H1 (cell line): ENCODE data around the gene MAST1. TPM values are rescaled to one million over a fixed set of nuclear protein-coding genes. Genes with fewer than 3 reads are reported as not detected.

Source experiments
- ATF2 ChIP-seq: IDR thresholded peaks from 2 replicates; pipeline ENCODE4 v1.6.1; 2012; ENCODE audit warnings: low read length, inconsistent platforms
- BCL11A ChIP-seq, 2 experiments: IDR thresholded peaks; one replicate each; pipeline ENCODE4 v1.6.1; 2011; ENCODE audit warnings: low read depth in 2 of 2, low read length in 2 of 2, mild to moderate bottlenecking in 2 of 2
- CBX5 ChIP-seq: fragments of 300-800, 300-1000 bp; sonication (generic); IDR thresholded peaks from 2 replicates; pipeline ENCODE4 v1.7.1; 2016; ENCODE audit warnings: antibody characterized with exemption, low read length, low read depth
- CEBPB ChIP-seq: IDR thresholded peaks from 2 replicates; pipeline ENCODE4 v1.6.1; 2012; ENCODE audit warnings: low read depth, low read length
- CREB1 ChIP-seq: IDR thresholded peaks from 2 replicates; pipeline ENCODE4 v1.6.1; 2012; ENCODE audit warnings: inconsistent platforms
- CTBP2 ChIP-seq: IDR thresholded peaks from 2 replicates; pipeline ENCODE4 v1.7.0; 2011; ENCODE audit warnings: borderline replicate concordance, mild to moderate bottlenecking, moderate library complexity, mixed read lengths, low read length; ENCODE audit not compliant: insufficient read depth, insufficient read length
- EGR1 ChIP-seq: IDR thresholded peaks from 2 replicates; pipeline ENCODE4 v1.6.1; 2011; ENCODE audit warnings: low read depth, low read length, borderline replicate concordance
- EZH2 ChIP-seq: fragments of 200-600 bp; sonication (generic); IDR thresholded peaks from 2 replicates; pipeline ENCODE4 v1.7.1; 2012; ENCODE audit warnings: low read depth, mild to moderate bottlenecking, moderate library complexity, low read length, inconsistent platforms; ENCODE audit not compliant: severe bottlenecking
- FOSL1 ChIP-seq: IDR thresholded peaks from 2 replicates; pipeline ENCODE4 v1.6.1; 2011; ENCODE audit warnings: mild to moderate bottlenecking, low read depth, low read length, moderate library complexity; ENCODE audit not compliant: insufficient read depth
- GTF2F1 ChIP-seq: IDR thresholded peaks from 2 replicates; pipeline ENCODE4 v1.6.1; 2012; ENCODE audit warnings: low read depth, low read length, improper control_type of control experiment, borderline replicate concordance
- HDAC2 ChIP-seq, 2 experiments: fragments of 300-600 bp in 1 of 2; sonication (generic) in 1 of 2; IDR thresholded peaks; 2 replicates each; pipeline ENCODE4 v1.6.1; 2011 to 2012; ENCODE audit warnings: low read depth in 2 of 2, low read length in 2 of 2, mild to moderate bottlenecking in 2 of 2, moderate library complexity in 2 of 2, borderline replicate concordance in 1 of 2, inconsistent platforms in 1 of 2
- JUND ChIP-seq: IDR thresholded peaks from 2 replicates; pipeline ENCODE4 v1.6.1; 2011; ENCODE audit warnings: mild to moderate bottlenecking, improper control_type of control experiment, low read length
- KDM4A ChIP-seq: IDR thresholded peaks from one replicate; pipeline ENCODE4 v1.7.1; 2012; ENCODE audit warnings: low read depth, mild to moderate bottlenecking, moderate library complexity, low read length, inconsistent platforms; ENCODE audit not compliant: severe bottlenecking
- MAFK ChIP-seq: IDR thresholded peaks from 2 replicates; pipeline ENCODE4 v1.6.1; 2012; ENCODE audit warnings: low read depth, mild to moderate bottlenecking, improper control_type of control experiment, low read length
- NANOG ChIP-seq: IDR thresholded peaks from 2 replicates; pipeline ENCODE4 v1.6.1; 2011; ENCODE audit warnings: low read length, low read depth, mild to moderate bottlenecking, inconsistent platforms; ENCODE audit not compliant: insufficient read depth, poor library complexity, severe bottlenecking
- NRF1 ChIP-seq: IDR thresholded peaks from 2 replicates; pipeline ENCODE4 v1.6.1; 2011; ENCODE audit warnings: mild to moderate bottlenecking, low read depth, low read length, improper control_type of control experiment
- PHF8 ChIP-seq: fragments of 200-600 bp; sonication (generic); conservative IDR thresholded peaks from 2 replicates; pipeline ENCODE4 v1.7.1; 2012; ENCODE audit warnings: low read depth, mild to moderate bottlenecking, inconsistent platforms, low read length, moderate library complexity
- RNF2 ChIP-seq: fragments of 200-900, 300-1000 bp; sonication (generic); IDR thresholded peaks from 2 replicates; pipeline ENCODE4 v1.7.1; 2016; ENCODE audit warnings: borderline replicate concordance, low read depth, mild to moderate bottlenecking, antibody characterized with exemption, low read length; ENCODE audit not compliant: poor library complexity, severe bottlenecking; ENCODE audit errors: missing control alignments
- RXRA ChIP-seq: IDR thresholded peaks from 2 replicates; pipeline ENCODE4 v1.6.1; 2011; ENCODE audit warnings: low read depth, mild to moderate bottlenecking, low read length, moderate library complexity; ENCODE audit not compliant: insufficient read depth
- SIN3A ChIP-seq, 2 experiments: IDR thresholded peaks in 1 of 2; conservative IDR thresholded peaks in 1 of 2; 2 replicates each; pipeline ENCODE4 v1.6.1; 2011 to 2012; ENCODE audit warnings: low read length in 2 of 2, improper control_type of control experiment in 1 of 2, low read depth in 1 of 2, mild to moderate bottlenecking in 1 of 2
- polyA plus RNA-seq, 7 experiments: library from polyadenylated mRNA; depleted of rRNA in 3 of 7; stranded (reverse) in 5 of 7; unstranded in 2 of 7; fragments of >200 nt in 5 of 7; fragments of 200-250 nt in 2 of 7; gene quantifications; 1 replicate in 5 of 7; 2 replicates in 1 of 7; 4 replicates in 1 of 7; pipeline versions ENCODE4 v1.2.1 to v1.2.3, GENCODE V29; 2011 to 2013; ENCODE audit warnings: missing spikeins in 2 of 7, mixed read lengths in 2 of 7
- total RNA-seq: library from RNA; stranded (reverse); fragmentation: NEBNext Ultra II Directional; extraction: Animal tissue kit (Norgen Biotek cat#: 25700); gene quantifications from 2 replicates; pipeline ENCODE4 v1.2.1, GENCODE V29; 2021

MAST1 gene
- total and polyA plus RNA-seq, 2 of the 8 experiments (the other 6 are each of a cell fraction or from before 2014, with no cell fraction given), result 15.6 to 28.3 TPM

GRCh38 chr19:12881172-12881808 is 43.0 kb downstream of the MAST1 start, which contains the start of gene DNASE2 (continued):
- no peak for TF ChIP-seq FOSL1
- peak; percentile 56 for TF ChIP-seq KDM4A
- no peak for TF ChIP-seq GTF2F1
- no peak for TF ChIP-seq RNF2
- peak; percentile 73 for TF ChIP-seq PHF8
- no peak for TF ChIP-seq BCL11A (IDR thresholded peaks at IDR 0.05; ENCODE audit: low read depth in 2 of 2, low read length in 2 of 2)
- no peak for TF ChIP-seq RXRA
- TF ChIP-seq CREB1, result no peak; the same call in 1 of the 2 replicates
- TF ChIP-seq EGR1, result no peak; the same call in 1 of the 2 replicates
- TF ChIP-seq CTBP2, result no peak
- peak; percentile 71; the same call in 1 of the 2 replicates for TF ChIP-seq CEBPB
- no peak for TF ChIP-seq EZH2
- TF ChIP-seq JUND, result no peak
- no peak for TF ChIP-seq NRF1
- TF ChIP-seq HDAC2 (IDR thresholded peaks at IDR 0.05; ENCODE audit: borderline replicate concordance in 1 of 2, low read depth in 2 of 2, low read length in 2 of 2), result 0 out of 4 replicates have a peak, but pooled peaks of 1 of the 2 experiments have one; percentile 71
- no peak for TF ChIP-seq CBX5
- TF ChIP-seq SIN3A (conservative IDR thresholded peaks at IDR 0.05 in 1 of 2, IDR thresholded peaks at IDR 0.05 in 1 of 2; ENCODE audit: low read depth in 1 of 2, low read length in 2 of 2), result peak in 1 of 2 experiments; percentile 61; a peak in 1 of 4 replicates
- TF ChIP-seq MAFK, result no peak
- TF ChIP-seq ATF2, result no peak
- TF ChIP-seq NANOG, result no peak
